Heart left ventricle (tissue), 16 donors: ENCODE data around the gene ESRRA. TPM values are rescaled to one million over a fixed set of nuclear protein-coding genes. Genes with fewer than 3 reads are reported as not detected.

Experiments
- ATAC-seq, 4 donors: fragments of 200-7000 bp; cut with Tn5 transposase; one replicate each; pipeline ENCODE4 v1.9.1; 2020 to 2022; ENCODE audit warnings: moderate library complexity in 4 of 4, mild to moderate bottlenecking in 3 of 4, moderate number of reproducible peaks in 1 of 4
- DNase-seq, 5 donors: peaks; one replicate each; pipeline ENCODE4 v3.0.0-alpha.2; 2020
- H3K27ac ChIP-seq, 12 donors: fragments of 200-600 bp; sonication (generic) in 4 of 12; one replicate each; pipeline versions ENCODE4 v1.5.0 to v1.8.0; 2016 to 2022; ENCODE audit warnings: mild to moderate bottlenecking in 2 of 12
- H3K27me3 ChIP-seq, 9 donors: fragments of 200-600 bp; sonication (generic) in 2 of 9; one replicate each; pipeline versions ENCODE4 v1.5.1 to v1.8.0; 2016 to 2022; ENCODE audit warnings: mild to moderate bottlenecking in 3 of 9
- H3K36me3 ChIP-seq, 9 donors: fragments of 200-600 bp; sonication (generic) in 2 of 9; one replicate each; pipeline versions ENCODE4 v1.5.0 to v1.8.0; 2018 to 2022; ENCODE audit warnings: mild to moderate bottlenecking in 2 of 9
- H3K4me1 ChIP-seq, 12 donors: fragments of 200-600 bp; sonication (generic) in 4 of 12; one replicate each; pipeline versions ENCODE4 v1.5.0 to v1.8.0; 2016 to 2022; ENCODE audit warnings: mild to moderate bottlenecking in 3 of 12
- H3K4me3 ChIP-seq, 12 donors: fragments of 200-600 bp; sonication (generic) in 4 of 12; one replicate each; pipeline versions ENCODE4 v1.5.0 to v1.8.0; 2017 to 2022; ENCODE audit warnings: mild to moderate bottlenecking in 9 of 12, moderate library complexity in 4 of 12
- H3K9me3 ChIP-seq, 12 donors: fragments of 200-600 bp; sonication (generic) in 4 of 12; one replicate each; pipeline versions ENCODE4 v1.5.0 to v1.8.0; 2016 to 2022; ENCODE audit warnings: mild to moderate bottlenecking in 1 of 12
- CTCF ChIP-seq, 12 donors: fragments of 200-600 bp; sonication (generic) in 4 of 12; IDR thresholded peaks; one replicate each; pipeline versions ENCODE4 v1.5.0 to v1.8.0; 2018 to 2022; ENCODE audit warnings: antibody characterized with exemption in 12 of 12, mild to moderate bottlenecking in 5 of 12
- POLR2A ChIP-seq, 2 donors: fragments of 450-650 bp; IDR thresholded peaks; one replicate each; pipeline ENCODE4 v1.6.1; 2017; ENCODE audit warnings: antibody characterized with exemption in 2 of 2, mild to moderate bottlenecking in 2 of 2, moderate library complexity in 2 of 2
- WGBS, 4 donors: extraction: QIAGEN DNeasy Blood & Tissue Kit in 2 of 4; methylation state at CpG; one replicate each; pipeline versions ENCODE4 v1.1.5 to v1.1.7; 2013 to 2018; 5-methylcytosine and 5-hydroxymethylcytosine counted together
- intact Hi-C, 10 donors: fragments of 100-400 bp; cut with DNase I; formaldehyde crosslinking; loops; one replicate each; pipeline versions ENCODE4 v1.11.1 to v1.14.2; 2022
- polyA plus RNA-seq, 2 donors: library from polyadenylated mRNA; stranded (reverse); fragments of 200-250 nt; gene quantifications; one replicate each; pipeline ENCODE4 v1.2.3, GENCODE V29; 2013
- total RNA-seq, 9 donors: library from RNA; depleted of rRNA in 2 of 9; stranded (reverse); fragments of >200 nt in 2 of 9; fragmentation: NEBNext Ultra II Directional in 3 of 9; extraction: Animal tissue kit (Norgen Biotek cat#: 25700) in 3 of 9; gene quantifications; one replicate each; pipeline versions ENCODE4 v1.1.0 to v1.2.4, GENCODE V29; 2016 to 2023
- donor health status: ischemic (EF 13 %, LVEDD 7.1; RV severe dilation, severe dysfunction).
- donor health status: healthy with polysubstance abuse.
- donor health status: DM: no; HTN: yes; CAD: no.
- donor health status: DM: no; HTN: no; CAD: no.
- donor health status: ischemic (EF 25% LVEDD 6.9; RV normal size, moderate dysfunction).
- donor health status: ischemic (EF 25% LVEDD 5.7; RV mildly dilated, moderate dysfunction).
- donor health status: healthy.
- donor health status: DM: yes; HTN: yes; CAD: no.
- donor health status: ischemic (EF 35%, LVEDD 5.7; RV mildly dilated, moderate dysfunction).
- donor health status: nonischemic (EF 11% LVEDD 7.7; RV severe dilation, severe dysfunction).
- donor health status: DM: yes; HTN: yes; CAD: no.
- donor health status: PGD.
- donor health status: ischemic (EF 29% LVEDD 5.4; RV normal size, mild dysfunction).
- donor health status: nonischemic (EF 23%, LVEDD 6.1; RV moderate dilation, normal function).

The ESRRA gene
- total and polyA plus RNA-seq, 11 donors, result 94.0 to 291 (median 186) TPM

DNA sequence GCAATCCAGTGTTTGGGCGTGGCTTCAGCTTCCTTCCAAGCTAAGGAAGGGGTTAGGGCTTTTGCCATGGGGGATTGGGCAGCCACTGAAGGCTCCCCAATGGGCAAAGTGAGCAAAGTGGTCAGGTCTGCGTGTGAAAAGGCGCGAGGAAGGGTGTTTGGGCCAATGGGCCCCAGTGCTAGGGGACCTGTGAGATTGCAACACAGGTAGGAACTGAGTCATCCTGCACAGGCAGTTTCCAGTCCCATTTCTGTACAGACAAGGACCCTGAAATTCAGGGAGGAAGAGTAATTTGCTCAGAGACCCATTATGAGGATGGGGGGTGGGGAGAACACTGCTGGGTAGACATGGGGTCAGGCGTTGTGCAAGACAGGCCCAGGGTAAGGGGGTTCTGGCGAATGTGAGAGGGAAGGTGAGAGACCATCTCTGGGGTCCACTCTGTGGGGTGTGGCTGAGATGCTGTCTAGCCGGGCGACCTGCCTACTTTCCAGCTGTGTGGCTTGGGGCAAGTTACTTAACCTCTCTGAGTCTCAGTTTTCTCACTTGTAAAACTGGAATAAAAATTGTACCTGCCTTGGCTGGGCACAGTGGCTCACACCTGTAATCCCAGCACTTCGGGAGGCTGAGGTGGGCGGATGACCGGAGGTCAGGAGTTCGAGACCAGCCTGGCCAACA is 42.0 kb downstream of the ESRRA start:
- H3K9me3 ChIP-seq, result no peaks in the 10 kb centered on the region
- peaks cover 0 to 19% (median 0%) of the 10 kb centered on the region in 9 donors for H3K36me3 ChIP-seq
- DNase-seq (no peak), ATAC-seq (no peak)
- TF ChIP-seq POLR2A (IDR thresholded peaks at IDR 0.05) (no peak), CTCF (IDR thresholded peaks at IDR 0.05) (no peak)
- WGBS, 4 donors, result 89 to 90% (median 89%) methylated on average over 12 of the region's 12 CpGs
- peaks cover 0 to 11% (median 2%) of the 10 kb centered on the region in 12 donors for H3K4me1 ChIP-seq
- no peak overlapping the region for H3K27ac ChIP-seq
- intact Hi-C loops, result no loop called here
- no peak overlapping the region for H3K4me3 ChIP-seq
- no peaks in the 10 kb centered on the region for H3K27me3 ChIP-seq

DNA sequence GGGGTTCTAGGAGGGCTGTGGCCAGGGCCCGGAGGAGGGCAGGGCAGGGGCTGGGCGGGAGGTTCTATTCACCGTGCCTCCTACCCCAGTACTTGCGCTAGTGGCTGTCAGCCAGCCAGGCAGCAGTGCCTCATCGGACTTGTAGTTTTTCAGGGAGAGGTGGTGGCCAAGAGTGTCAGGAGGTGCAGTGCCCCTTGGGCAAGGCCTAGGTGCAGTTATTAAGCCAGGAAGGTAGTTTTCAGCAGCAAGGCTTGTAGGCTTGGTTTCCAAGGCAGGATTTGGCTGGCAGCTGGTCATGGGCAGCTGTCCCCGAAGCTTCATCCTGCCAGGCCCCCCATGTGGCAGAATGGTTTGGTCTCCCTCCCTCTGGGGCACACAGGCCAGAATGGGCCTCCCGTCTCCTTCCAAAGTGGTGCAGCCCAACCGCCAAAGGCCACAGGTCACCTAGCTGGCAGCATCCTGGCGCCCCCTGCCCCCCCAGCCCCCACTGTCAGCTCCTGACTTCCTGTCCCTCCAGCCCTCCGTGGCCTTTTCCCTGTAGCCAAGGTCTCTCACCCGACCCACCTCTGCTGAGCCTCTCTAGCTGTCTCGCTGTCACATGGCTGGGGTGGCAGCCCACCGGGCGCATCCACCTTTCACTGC is 43.2 kb downstream of the ESRRA start:
- WGBS, 4 donors, result 67 to 77% (median 74%) methylated on average over 11 to 14 of the region's 14 CpGs
- H3K4me1 ChIP-seq, result peaks cover 0 to 6% (median 0%) of the 10 kb centered on the region in 12 donors
- H3K27me3 ChIP-seq, result no peaks in the 10 kb centered on the region
- H3K4me3 ChIP-seq, result no peak overlapping the region
- H3K9me3 ChIP-seq, result no peaks in the 10 kb centered on the region
- ATAC-seq, result no peak
- H3K27ac ChIP-seq, result no peak overlapping the region
- H3K36me3 ChIP-seq, result peaks cover 0 to 21% (median 0%) of the 10 kb centered on the region in 9 donors
- intact Hi-C loops, result no loop called here
- no peak for DNase-seq
- TF ChIP-seq POLR2A (IDR thresholded peaks at IDR 0.05) (no peak), CTCF (IDR thresholded peaks at IDR 0.05) (no peak)

DNA sequence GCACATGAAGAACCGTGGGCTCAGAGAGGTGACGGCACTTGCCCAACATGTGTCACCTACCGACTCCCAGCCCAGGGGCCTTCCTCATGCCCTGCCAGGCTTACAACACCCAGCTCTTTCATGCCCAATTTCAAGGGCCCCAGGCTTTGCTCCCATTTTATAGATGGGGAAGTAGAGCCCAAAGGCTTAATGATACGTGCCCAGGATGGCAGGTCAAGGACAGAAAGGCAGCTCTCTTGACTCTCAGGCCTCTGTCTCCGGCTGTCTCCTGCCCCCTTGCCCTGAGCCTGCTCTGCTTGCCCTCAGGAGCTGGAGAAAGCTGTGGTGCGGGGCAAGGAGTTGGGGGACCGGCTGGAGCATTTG is 43.7 kb downstream of the ESRRA start:
- DNase-seq (no peak), ATAC-seq (no peak)
- Histone ChIP-seq H3K4me1 (peaks cover 0 to 6% (median 0%) of the 10 kb centered on the region in 12 donors), H3K27ac (no peak overlapping the region), H3K36me3 (peaks cover 0 to 20% (median 0%) of the 10 kb centered on the region in 9 donors), H3K9me3 (no peaks in the 10 kb centered on the region), H3K27me3 (no peaks in the 10 kb centered on the region), H3K4me3 (no peak overlapping the region)
- intact Hi-C loops, result no loop called here
- TF ChIP-seq POLR2A (IDR thresholded peaks at IDR 0.05), result no peak
- TF ChIP-seq CTCF (IDR thresholded peaks at IDR 0.05), result no peak
- WGBS, 4 donors, result 89 to 92% (median 91%) methylated on average over 7 of the region's 7 CpGs

- H3K27ac ChIP-seq, result no peak overlapping the region
- intact Hi-C loops, result no loop called here
- peaks cover 0 to 16% (median 0%) of the 10 kb centered on the region in 9 donors for H3K36me3 ChIP-seq
- H3K27me3 ChIP-seq, result no peaks in the 10 kb centered on the region
- ATAC-seq (no peak), DNase-seq (no peak)
- H3K4me1 ChIP-seq, result peaks cover 0 to 6% (median 0%) of the 10 kb centered on the region in 12 donors
- TF ChIP-seq POLR2A (IDR thresholded peaks at IDR 0.05) (no peak), CTCF (IDR thresholded peaks at IDR 0.05) (no peak)
- no peak overlapping the region for H3K4me3 ChIP-seq
- no peaks in the 10 kb centered on the region for H3K9me3 ChIP-seq
- 85 to 90% (median 88%) methylated on average over 11 of the region's 11 CpGs for WGBS, 4 donors
These were observed 44.1 kb downstream of the ESRRA start for GRCh38 chr11:64349404-64349803.
